ENCODE measurements around the gene USP37.
"Not testable (repeated sequence)": the region's sequence is repeated elsewhere in the genome, so short reads cannot be mapped to it uniquely, and the experiment has no call there.

USP37 gene

GRCh38 chr2:218568190-218569037 lies at the start of gene USP37, which contains the start of gene CNOT9:
TSS of gene USP37 (minus strand) at chr2:218568351. CDS start at chr2:218558653, 9,698 bp downstream.
TSS of gene CNOT9 (plus strand) at chr2:218568839. CDS start at chr2:218568955, 116 bp downstream.
- peak; percentile 100 for DNase-seq

GRCh38 chr2:218615868-218616315 lies 47.7 kb upstream of the USP37 start:
- DNase-seq: no peak

GRCh38 chr2:218607436-218608115 lies 39.4 kb upstream of the USP37 start, which contains the start of gene PLCD4:
TSS of gene PLCD4 (plus strand) at chr2:218607899. CDS start at chr2:218615740, 7,841 bp downstream.
- no peak for DNase-seq

- DNase-seq: no peak
Observed at GRCh38 chr2:218605432-218605831, 37.3 kb upstream of the USP37 start.

GRCh38 chr2:218585541-218585940 lies 17.4 kb upstream of the USP37 start:
- DNase-seq: no peak

- DNase-seq: no peak
Observed at GRCh38 chr2:218583983-218584850, 16.1 kb upstream of the USP37 start.

GRCh38 chr2:218582076-218582475 lies 13.9 kb upstream of the USP37 start:
- no peak for DNase-seq

- DNase-seq: no peak
Observed at GRCh38 chr2:218578272-218578877, 10.2 kb upstream of the USP37 start.

GRCh38 chr2:218577482-218578220 lies 9.5 kb upstream of the USP37 start:
- DNase-seq: no peak

GRCh38 chr2:218576854-218577253 lies 8.7 kb upstream of the USP37 start:
- DNase-seq: no peak

GRCh38 chr2:218570850-218571249 lies 2.7 kb upstream of the USP37 start:
- no peak for DNase-seq

GRCh38 chr2:218569661-218570500 lies 1.7 kb upstream of the USP37 start:
- DNase-seq: no peak

- DNase-seq: peak; percentile 42
Observed at GRCh38 chr2:218569038-218569431, 884 bp upstream of the USP37 start.

- peak; percentile 74 for DNase-seq
Observed at GRCh38 chr2:218567797-218568189, 358 bp downstream of the USP37 start.

GRCh38 chr2:218566296-218566695 lies 1.9 kb downstream of the USP37 start:
- DNase-seq: no peak

- DNase-seq: no peak
Observed at GRCh38 chr2:218564056-218564455, 4.1 kb downstream of the USP37 start.

- DNase-seq: no peak
Observed at GRCh38 chr2:218558986-218559385, 9.2 kb downstream of the USP37 start.

GRCh38 chr2:218557941-218558340 lies 10.2 kb downstream of the USP37 start:
- DNase-seq: no peak

GRCh38 chr2:218555527-218555926 lies 12.6 kb downstream of the USP37 start:
- DNase-seq: no peak

GRCh38 chr2:218554225-218554624 lies 13.9 kb downstream of the USP37 start:
- not testable (repeated sequence) for DNase-seq

- no peak for DNase-seq
Observed at GRCh38 chr2:218547978-218548377, 20.2 kb downstream of the USP37 start.
